Lower leg skin (tissue), 3 donors: ENCODE measurements around the gene PKD1.

Experiments used
- POLR2A ChIP-seq, 2 donors: fragments of 450-650 bp; IDR thresholded peaks; one replicate each; pipeline ENCODE4 v1.6.1; 2016 to 2017; ENCODE audit warnings: antibody characterized with exemption in 2 of 2, mild to moderate bottlenecking in 1 of 2, moderate library complexity in 1 of 2
- TF ChIP-seq, protein P1 (sequence below), 3 donors: fragments of 450-650 bp; IDR thresholded peaks; one replicate each; pipeline ENCODE4 v1.5.1; 2016; ENCODE audit warnings: antibody characterized with exemption in 3 of 3, mild to moderate bottlenecking in 3 of 3, moderate library complexity in 2 of 3

DNA sequence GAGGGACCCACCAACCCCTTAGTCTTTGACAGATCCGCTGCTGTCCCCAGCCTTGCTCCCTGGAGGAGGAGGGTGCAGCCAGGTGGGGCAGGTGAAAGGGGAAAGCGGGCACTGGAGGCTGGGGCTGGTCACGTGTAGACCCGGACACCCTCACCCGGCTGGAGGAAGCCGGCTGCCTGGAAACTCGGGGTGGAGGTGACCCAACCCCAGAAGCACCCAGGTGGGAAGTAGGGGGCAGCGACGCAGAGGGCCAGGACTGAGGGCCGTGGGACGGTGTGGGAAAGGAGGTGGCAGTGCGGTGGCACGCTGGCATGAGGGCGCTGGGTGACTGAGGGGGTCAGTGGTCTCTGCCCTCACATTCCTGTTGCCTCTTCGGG is 22.6 kb upstream of the PKD1 start:
- TF ChIP-seq, protein P1, sequence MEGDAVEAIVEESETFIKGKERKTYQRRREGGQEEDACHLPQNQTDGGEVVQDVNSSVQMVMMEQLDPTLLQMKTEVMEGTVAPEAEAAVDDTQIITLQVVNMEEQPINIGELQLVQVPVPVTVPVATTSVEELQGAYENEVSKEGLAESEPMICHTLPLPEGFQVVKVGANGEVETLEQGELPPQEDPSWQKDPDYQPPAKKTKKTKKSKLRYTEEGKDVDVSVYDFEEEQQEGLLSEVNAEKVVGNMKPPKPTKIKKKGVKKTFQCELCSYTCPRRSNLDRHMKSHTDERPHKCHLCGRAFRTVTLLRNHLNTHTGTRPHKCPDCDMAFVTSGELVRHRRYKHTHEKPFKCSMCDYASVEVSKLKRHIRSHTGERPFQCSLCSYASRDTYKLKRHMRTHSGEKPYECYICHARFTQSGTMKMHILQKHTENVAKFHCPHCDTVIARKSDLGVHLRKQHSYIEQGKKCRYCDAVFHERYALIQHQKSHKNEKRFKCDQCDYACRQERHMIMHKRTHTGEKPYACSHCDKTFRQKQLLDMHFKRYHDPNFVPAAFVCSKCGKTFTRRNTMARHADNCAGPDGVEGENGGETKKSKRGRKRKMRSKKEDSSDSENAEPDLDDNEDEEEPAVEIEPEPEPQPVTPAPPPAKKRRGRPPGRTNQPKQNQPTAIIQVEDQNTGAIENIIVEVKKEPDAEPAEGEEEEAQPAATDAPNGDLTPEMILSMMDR (IDR thresholded peaks at IDR 0.05) = no peak
- no peak for TF ChIP-seq POLR2A (IDR thresholded peaks at IDR 0.05)
